K562 (cell line): ENCODE results near the gene SH3TC1. TPM values are rescaled to one million over a fixed set of nuclear protein-coding genes. Genes with fewer than 3 reads are reported as not detected.

ENCODE experiments used
- ATAC-seq: fragments of 200-7000 bp; cut with Tn5 transposase; 3 replicates; pipeline ENCODE4 v1.9.1; 2020; ENCODE audit warnings: moderate library complexity
- BruUV-seq: library from RNA; stranded (reverse); fragments of 400-500 nt; replicated peaks from 2 replicates; lab custom pipeline; 2021; lab: Mats Ljungman, UMichigan
- CTCF ChIA-PET: fragments of 300-600 bp; formaldehyde crosslinking; extraction: SDS; loops from one replicate; lab custom pipeline; 2021; ENCODE audit warnings: low intra/inter-chr PET ratio; lab: Yijun Ruan, JAX
- POLR2A ChIA-PET: fragments of 300-600, 350-650 bp; sonication (Branson Sonifier 250); formaldehyde crosslinking; extraction: SDS; loops from one replicate; lab custom pipeline; 2021; ENCODE audit warnings: antibody characterized with exemption, inconsistent platforms; lab: Yijun Ruan, JAX
- DNase-seq, 4 experiments: peaks; one replicate each; pipeline versions ENCODE4 v3.0.0 to v3.0.0-alpha.2; 2011 to 2018; ENCODE audit warnings: low spot score in 3 of 4, mixed read lengths in 3 of 4; ENCODE audit errors: extremely low read depth in 1 of 4
- FAIRE-seq: peaks from 2 replicates; lab custom pipeline; 2011; peaks lifted over from hg19 to GRCh38; lab: Jason Lieb, UNC
- H2AFZ ChIP-seq: 2 replicates; pipeline ENCODE4 v1.6.0; 2011; ENCODE audit warnings: low read depth, low read length, control low read depth, inconsistent platforms
- H3K27ac ChIP-seq: fragments of 200-600 bp; 3 replicates; pipeline ENCODE4 v1.8.0; 2011; ENCODE audit warnings: low read depth, mild to moderate bottlenecking, control low read depth, inconsistent platforms, low read length, moderate library complexity, mixed read lengths; ENCODE audit errors: extremely low read depth
- H3K27me3 ChIP-seq, 2 experiments: fragments of 300-600 bp in 1 of 2; 2 replicates in 1 of 2; 3 replicates in 1 of 2; pipeline versions ENCODE4 v1.6.0 to v1.8.0; 2011; ENCODE audit warnings: inconsistent platforms in 2 of 2, low read length in 2 of 2, mild to moderate bottlenecking in 1 of 2, mixed read lengths in 1 of 2, moderate library complexity in 1 of 2; ENCODE audit not compliant: control insufficient read depth in 2 of 2, insufficient read depth in 2 of 2
- H3K36me3 ChIP-seq: fragments of 300-600 bp; 3 replicates; pipeline ENCODE4 v1.8.0; 2011; ENCODE audit warnings: mild to moderate bottlenecking, low read length, inconsistent platforms; ENCODE audit not compliant: control insufficient read depth, insufficient read depth
- H3K4me1 ChIP-seq, 2 experiments: fragments of 200-600 bp in 1 of 2; replicated peaks in 1 of 2; 2 replicates in 1 of 2; 3 replicates in 1 of 2; pipeline versions ENCODE4 v1.5.1 to v1.8.0; 2011; ENCODE audit warnings: inconsistent platforms in 2 of 2, low read length in 2 of 2, mild to moderate bottlenecking in 1 of 2, mixed read lengths in 1 of 2, moderate library complexity in 1 of 2; ENCODE audit not compliant: control insufficient read depth in 2 of 2, insufficient read depth in 2 of 2
- H3K4me2 ChIP-seq: 2 replicates; pipeline ENCODE4 v1.6.1; 2011; ENCODE audit warnings: low read length, control low read depth, inconsistent platforms, mixed read lengths; ENCODE audit not compliant: insufficient read depth
- H3K4me3 ChIP-seq: fragments of 200-600 bp; sonication (generic), shearing (Covaris generic); 2 replicates; pipeline ENCODE4 v1.5.1; 2016; ENCODE audit warnings: control low read depth, inconsistent platforms
- H3K79me2 ChIP-seq: fragments of 200-600 bp; 3 replicates; pipeline ENCODE4 v1.8.0; 2011; ENCODE audit warnings: low read length, inconsistent platforms; ENCODE audit not compliant: control insufficient read depth, insufficient read depth
- H3K9ac ChIP-seq, 2 experiments: 2 replicates each; pipeline versions ENCODE4 v1.6.0 to v1.6.1; 2011; ENCODE audit warnings: low read depth in 2 of 2, low read length in 2 of 2, control low read depth in 1 of 2, inconsistent platforms in 1 of 2, mild to moderate bottlenecking in 1 of 2, mixed read lengths in 1 of 2; ENCODE audit not compliant: insufficient read depth in 1 of 2
- H3K9me1 ChIP-seq: one replicate; pipeline ENCODE4 v1.6.0; 2011; ENCODE audit warnings: inconsistent platforms, mild to moderate bottlenecking, low read length, moderate library complexity; ENCODE audit not compliant: control insufficient read depth, insufficient read depth
- H3K9me3 ChIP-seq: replicated peaks from 2 replicates; pipeline ENCODE4 v1.5.1; 2011; ENCODE audit warnings: low read depth, low read length, inconsistent platforms; ENCODE audit not compliant: control insufficient read depth, insufficient read depth
- H4K20me1 ChIP-seq: replicated peaks from 2 replicates; pipeline ENCODE4 v1.6.1; 2011; ENCODE audit warnings: low read length, inconsistent platforms, mixed read lengths; ENCODE audit not compliant: control insufficient read depth, insufficient read depth
- DACH1 ChIP-seq: fragments of 450-650 bp; IDR thresholded peaks from 2 replicates; pipeline ENCODE4 v1.6.1; 2018; ENCODE audit not compliant: partially characterized antibody
- LARP7 ChIP-seq: fragments of 450-650 bp; IDR thresholded peaks from 2 replicates; pipeline ENCODE4 v1.6.1; 2016
- STAG1 ChIP-seq: sonication (generic); formaldehyde crosslinking; IDR thresholded peaks from 2 replicates; pipeline ENCODE4 v1.5.0; 2020; ENCODE audit warnings: missing genetic modification reagents, borderline replicate concordance
- ZFP36 ChIP-seq: fragments of 150-350 bp; IDR thresholded peaks from 2 replicates; pipeline ENCODE4 v1.6.1; 2018; ENCODE audit warnings: low read length, low read depth; ENCODE audit not compliant: partially characterized antibody
- WGBS: fragments of 100-300 bp; shearing (Covaris generic); methylation state at CpG from one replicate; pipeline ENCODE4 v1.1.6; 2016; ENCODE audit warnings: low coverage, mixed read lengths; ENCODE audit not compliant: insufficient coverage; ENCODE audit errors: missing lambda C conversion rate; 5-methylcytosine and 5-hydroxymethylcytosine counted together
- in situ Hi-C: fragments of 300-500 bp; cut with MboI; formaldehyde crosslinking; loops from 4 replicates; pipeline ENCODE4 v1.15.0; 2018; ENCODE audit warnings: inconsistent platforms, mixed read lengths
- intact Hi-C: fragments of 100-400 bp; cut with micrococcal nuclease; formaldehyde crosslinking; loops from 2 replicates; pipeline ENCODE4 v1.14.2; 2022
- polyA plus RNA-seq, 8 experiments: library from polyadenylated mRNA; depleted of rRNA in 4 of 8; stranded (reverse) in 5 of 8; unstranded in 3 of 8; fragments of >200 nt; fragmentation: Nextera tagmentation in 2 of 8; fragmentation: Illumina TruSeq in 1 of 8; extraction: Ambion mirVana in 2 of 8; extraction: Trizol in 1 of 8; gene quantifications; 2 replicates each; pipeline versions ENCODE4 v1.2.1 to v1.2.3, GENCODE V29; 2011 to 2014; ENCODE audit warnings: inconsistent platforms in 1 of 8, missing spikeins in 1 of 8
- total RNA-seq, 7 experiments: library from RNA; depleted of rRNA in 6 of 7; stranded (reverse); fragments of >200 nt in 6 of 7; fragmentation: Illumina TruSeq in 2 of 7; extraction: Trizol in 2 of 7; gene quantifications; 2 replicates each; pipeline versions ENCODE4 v1.2.1 to v1.2.3, GENCODE V29; 2011 to 2021; ENCODE audit warnings: low replicate concordance in 1 of 7
- TF ChIP-seq, protein P1 (sequence below), 2 experiments: fragments of 450-650 bp; formaldehyde crosslinking in 1 of 2; IDR thresholded peaks; 2 replicates each; pipeline versions ENCODE4 v1.4.0 to v1.6.1; 2014 to 2020; ENCODE audit warnings: mild to moderate bottlenecking in 2 of 2, borderline replicate concordance in 1 of 2, low read depth in 1 of 2

SH3TC1 gene
- total and polyA plus RNA-seq, 9 of the 15 experiments (the other 6 are each of a cell fraction or from before 2014, with no cell fraction given): 0.04 to 2.1 (median 0.48) TPM; not detected in 1

DNA sequence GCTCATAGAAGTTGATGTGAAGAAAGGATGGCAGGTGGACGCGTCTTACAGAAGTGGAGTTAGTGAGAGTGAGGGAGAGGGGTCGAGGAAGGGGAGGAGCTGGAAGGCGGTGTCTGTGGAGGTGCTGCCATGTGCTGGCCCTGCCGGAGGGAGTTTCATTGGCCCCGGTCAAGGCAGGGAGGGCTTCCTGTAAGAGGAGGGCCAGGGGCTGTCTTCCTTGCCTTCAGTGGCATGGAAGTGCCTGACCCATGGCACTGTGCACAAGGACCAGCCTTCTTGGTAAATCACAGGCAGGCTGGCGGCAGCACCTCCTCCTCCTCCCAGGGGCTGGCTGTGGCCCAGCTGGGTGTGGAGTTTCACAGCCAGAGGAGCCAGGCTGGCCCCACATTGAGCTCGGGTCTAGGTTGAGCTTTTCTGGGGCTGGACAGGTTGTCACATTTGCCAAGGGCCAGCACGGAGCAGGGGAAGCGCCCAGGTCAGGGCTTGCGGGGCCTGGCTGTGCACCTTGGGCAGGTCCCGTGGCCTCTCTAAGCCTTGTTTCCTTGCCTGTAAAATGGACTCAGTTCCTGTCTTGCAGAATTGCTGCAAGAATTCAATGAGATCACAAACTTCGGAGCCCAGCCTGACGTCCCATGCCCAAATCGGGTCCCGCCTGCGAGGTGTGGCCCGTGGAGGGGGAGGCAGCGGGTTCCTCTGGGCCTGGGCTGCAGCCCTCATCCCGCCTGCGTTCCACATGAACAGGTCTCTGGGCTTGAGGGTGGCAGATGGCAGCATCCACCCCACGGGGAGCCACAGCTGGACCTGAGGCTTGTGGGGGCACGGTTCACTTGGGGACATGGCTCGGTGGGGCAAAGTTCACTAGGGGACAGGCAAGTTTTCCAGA, 77.5 kb downstream of the SH3TC1 start:
- H3K4me3 ChIP-seq: no peak overlapping the region
- no peak for FAIRE-seq
- TF ChIP-seq ZFP36 (peak; percentile 81), DACH1 (no peak), LARP7 (no peak), STAG1 (no peak)
- TF ChIP-seq, protein P1, sequence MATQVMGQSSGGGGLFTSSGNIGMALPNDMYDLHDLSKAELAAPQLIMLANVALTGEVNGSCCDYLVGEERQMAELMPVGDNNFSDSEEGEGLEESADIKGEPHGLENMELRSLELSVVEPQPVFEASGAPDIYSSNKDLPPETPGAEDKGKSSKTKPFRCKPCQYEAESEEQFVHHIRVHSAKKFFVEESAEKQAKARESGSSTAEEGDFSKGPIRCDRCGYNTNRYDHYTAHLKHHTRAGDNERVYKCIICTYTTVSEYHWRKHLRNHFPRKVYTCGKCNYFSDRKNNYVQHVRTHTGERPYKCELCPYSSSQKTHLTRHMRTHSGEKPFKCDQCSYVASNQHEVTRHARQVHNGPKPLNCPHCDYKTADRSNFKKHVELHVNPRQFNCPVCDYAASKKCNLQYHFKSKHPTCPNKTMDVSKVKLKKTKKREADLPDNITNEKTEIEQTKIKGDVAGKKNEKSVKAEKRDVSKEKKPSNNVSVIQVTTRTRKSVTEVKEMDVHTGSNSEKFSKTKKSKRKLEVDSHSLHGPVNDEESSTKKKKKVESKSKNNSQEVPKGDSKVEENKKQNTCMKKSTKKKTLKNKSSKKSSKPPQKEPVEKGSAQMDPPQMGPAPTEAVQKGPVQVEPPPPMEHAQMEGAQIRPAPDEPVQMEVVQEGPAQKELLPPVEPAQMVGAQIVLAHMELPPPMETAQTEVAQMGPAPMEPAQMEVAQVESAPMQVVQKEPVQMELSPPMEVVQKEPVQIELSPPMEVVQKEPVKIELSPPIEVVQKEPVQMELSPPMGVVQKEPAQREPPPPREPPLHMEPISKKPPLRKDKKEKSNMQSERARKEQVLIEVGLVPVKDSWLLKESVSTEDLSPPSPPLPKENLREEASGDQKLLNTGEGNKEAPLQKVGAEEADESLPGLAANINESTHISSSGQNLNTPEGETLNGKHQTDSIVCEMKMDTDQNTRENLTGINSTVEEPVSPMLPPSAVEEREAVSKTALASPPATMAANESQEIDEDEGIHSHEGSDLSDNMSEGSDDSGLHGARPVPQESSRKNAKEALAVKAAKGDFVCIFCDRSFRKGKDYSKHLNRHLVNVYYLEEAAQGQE (IDR thresholded peaks at IDR 0.05; ENCODE audit: borderline replicate concordance): no peak
- TF ChIP-seq, protein P1 (CRISPR knock-in tag; IDR thresholded peaks at IDR 0.05; ENCODE audit: low read depth): no peak
- WGBS: 10% methylated on average over 24 of the region's 24 CpGs
- BruUV-seq: no TSS peak
- H4K20me1 ChIP-seq: no peaks in the 10 kb centered on the region
- ChIA-PET CTCF (interaction anchor here (2.2 kb wide), 1 partner anchor 127 kb away, joined by 10 read pairs; no protein-coding TSS in a partner anchor), POLR2A (interaction anchor here (0.7 kb wide), 1 partner anchor 14 kb away, joined by 3 read pairs; no protein-coding TSS in a partner anchor)
- H3K27ac ChIP-seq: no peak overlapping the region
- in situ Hi-C loops (no loop called here), intact Hi-C loops (no loop called here)
- no peak for DNase-seq
- H3K36me3 ChIP-seq: no peaks in the 10 kb centered on the region
- H3K4me2 ChIP-seq: no peak overlapping the region
- peaks cover 0 to 52% of the 10 kb centered on the region in 2 experiments for H3K27me3 ChIP-seq
- no peak overlapping the region for H2AFZ ChIP-seq
- ATAC-seq: no peak
- H3K4me1 ChIP-seq: peaks cover 0 to 31% of the 10 kb centered on the region in 2 experiments; a peak in 2 of 5 replicates
- H3K79me2 ChIP-seq: no peaks in the 10 kb centered on the region
- H3K9me1 ChIP-seq: no peaks in the 10 kb centered on the region
- no peaks in the 10 kb centered on the region for H3K9me3 ChIP-seq
- no peak overlapping the region for H3K9ac ChIP-seq
